CD4-positive, alpha-beta T cell (primary cell): ENCODE measurements around the gene ACTN4. TPM values are rescaled to one million over a fixed set of nuclear protein-coding genes. Genes with fewer than 3 reads are reported as not detected.

ENCODE experiments used
- ATAC-seq: fragments of 200-7000 bp; cut with Tn5 transposase; one replicate; pipeline ENCODE4 v1.10.0; 2022; ENCODE audit warnings: mild to moderate bottlenecking; ENCODE audit not compliant: poor library complexity
- CTCF ChIA-PET: fragments of 350-600 bp; sonication (Branson Sonifier 250); formaldehyde crosslinking; loops from one replicate; lab custom pipeline; 2021; ENCODE audit warnings: antibody characterized with exemption, inconsistent platforms; lab: Charles Lee
- POLR2A ChIA-PET: fragments of 350-600 bp; sonication (Branson Sonifier 250); formaldehyde crosslinking; loops from one replicate; lab custom pipeline; 2021; ENCODE audit warnings: antibody characterized with exemption, inconsistent platforms; lab: Charles Lee
- DNase-seq, 14 experiments: peaks; one replicate each; pipeline ENCODE4 v3.0.0-alpha.2; 2013 to 2020; ENCODE audit warnings: mixed read lengths in 2 of 14
- H3K27ac ChIP-seq, 2 donors: one replicate each; pipeline versions ENCODE4 v1.5.1 to v1.7.0; 2013; ENCODE audit warnings: low read length in 2 of 2, low read depth in 1 of 2, mild to moderate bottlenecking in 1 of 2
- H3K27me3 ChIP-seq, 2 experiments: 1 replicate in 1 of 2; 2 replicates in 1 of 2; pipeline versions ENCODE4 v1.6.1 to v1.7.0; 2013; ENCODE audit warnings: low read length in 2 of 2, control low read depth in 1 of 2, mild to moderate bottlenecking in 1 of 2, moderate library complexity in 1 of 2; ENCODE audit not compliant: insufficient read depth in 2 of 2, control insufficient read depth in 1 of 2
- H3K36me3 ChIP-seq: one replicate; pipeline ENCODE4 v1.6.1; 2013; ENCODE audit warnings: low read length, control low read depth; ENCODE audit not compliant: insufficient read depth
- H3K4me1 ChIP-seq: one replicate; pipeline ENCODE4 v1.6.1; 2013; ENCODE audit warnings: low read length, control low read depth; ENCODE audit not compliant: insufficient read depth
- H3K4me3 ChIP-seq: one replicate; pipeline ENCODE4 v1.5.1; 2013; ENCODE audit warnings: mild to moderate bottlenecking, low read length, moderate library complexity
- H3K9me3 ChIP-seq, 2 experiments: 1 replicate in 1 of 2; 2 replicates in 1 of 2; pipeline versions ENCODE4 v1.6.1 to v1.7.0; 2013; ENCODE audit warnings: low read length in 2 of 2, mild to moderate bottlenecking in 2 of 2, control low read depth in 1 of 2, moderate library complexity in 1 of 2; ENCODE audit not compliant: control insufficient read depth in 1 of 2, insufficient read depth in 1 of 2
- H3K27ac Mint-ChIP-seq: one replicate; pipeline ENCODE4 v1.8.0; 2020; ENCODE audit warnings: mixed read lengths
- H3K27me3 Mint-ChIP-seq: one replicate; pipeline ENCODE4 v1.8.0; 2021; ENCODE audit warnings: mixed read lengths
- H3K36me3 Mint-ChIP-seq: one replicate; pipeline ENCODE4 v1.8.0; 2021; ENCODE audit warnings: low read depth, mixed read lengths
- H3K4me1 Mint-ChIP-seq: one replicate; pipeline ENCODE4 v1.8.0; 2021; ENCODE audit warnings: low read depth, mixed read lengths
- H3K4me3 Mint-ChIP-seq: one replicate; pipeline ENCODE4 v1.8.0; 2020; ENCODE audit warnings: mild to moderate bottlenecking, mixed read lengths
- H3K9me3 Mint-ChIP-seq: one replicate; pipeline ENCODE4 v1.8.0; 2020; ENCODE audit warnings: mixed read lengths
- intact Hi-C, 2 experiments: fragments of 100-400 bp; cut with DNase I in 1 of 2; cut with micrococcal nuclease in 1 of 2; formaldehyde crosslinking; loops; one replicate each; pipeline versions ENCODE4 v1.15.1 to v1.9.0; 2023 to 2025; cut with DNase I, micrococcal nuclease
- total RNA-seq, 174 experiments: library from RNA in 2 of 174; stranded (reverse) in 2 of 174; gene quantifications; one replicate each; pipeline ENCODE4 v1.2.3 and lab custom pipeline; 2021 to 2026
- TF ChIP-seq, protein P1 (sequence below): fragments of 200-600 bp; IDR thresholded peaks from one replicate; pipeline ENCODE4 v1.8.0; 2022; ENCODE audit warnings: antibody characterized with exemption, mild to moderate bottlenecking

ACTN4 gene
- total RNA-seq, 2 experiments from 2014 or later: 70.3 to 84.0 TPM

DNA sequence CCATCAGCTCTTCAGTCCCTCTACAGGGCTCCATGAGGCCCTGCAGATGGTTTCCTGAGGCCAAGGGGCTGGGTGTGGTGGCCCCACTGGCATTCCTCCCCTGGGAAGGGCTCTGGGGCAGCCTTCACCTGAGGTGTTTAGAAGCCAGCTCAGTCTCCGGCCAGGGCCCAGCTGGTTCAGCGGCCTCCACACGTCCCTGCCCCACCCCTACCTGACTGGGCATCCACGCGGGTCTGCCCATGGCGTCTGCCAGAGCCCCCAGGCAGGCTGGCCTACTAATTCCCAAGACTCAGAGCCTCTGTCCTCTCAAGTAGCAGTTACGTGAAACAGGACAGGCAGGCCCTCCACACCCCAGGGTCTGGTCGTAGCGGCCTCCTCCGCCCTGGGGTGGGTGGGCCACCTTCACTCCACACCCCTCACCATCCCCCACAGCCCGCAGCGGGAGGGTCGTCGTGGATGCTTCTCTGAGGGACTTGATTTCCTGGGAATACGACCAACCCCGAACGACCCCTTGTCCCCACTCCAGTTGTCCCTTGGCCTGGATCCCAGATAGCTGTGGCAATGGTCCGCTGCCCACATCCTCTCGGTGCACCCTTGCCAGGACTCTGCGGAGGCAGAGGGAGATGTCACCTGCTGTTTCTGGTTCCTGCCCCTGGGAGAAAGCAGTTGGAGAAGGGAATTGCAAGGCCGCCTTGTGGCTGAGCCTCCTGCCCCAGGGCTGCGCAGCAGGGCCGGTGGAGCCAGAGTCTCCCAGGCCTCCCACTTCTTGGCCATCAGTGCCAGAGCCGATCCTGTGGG lies 72.5 kb downstream of the ACTN4 start:
- no peak for ATAC-seq
- Mint-ChIP-seq H3K36me3 (peaks cover 31% of the 10 kb centered on the region), H3K9me3 (no peaks in the 10 kb centered on the region), H3K27me3 (no peaks in the 10 kb centered on the region), H3K27ac (no peak overlapping the region), H3K4me3 (no peak overlapping the region), H3K4me1 (no peaks in the 10 kb centered on the region)
- Histone ChIP-seq H3K4me1 (no peaks in the 10 kb centered on the region), H3K9me3 (no peaks in the 10 kb centered on the region), H3K4me3 (no peak overlapping the region), H3K27ac (no peak overlapping the region), H3K36me3 (peaks cover 64% of the 10 kb centered on the region), H3K27me3 (no peaks in the 10 kb centered on the region)
- TF ChIP-seq, protein P1, sequence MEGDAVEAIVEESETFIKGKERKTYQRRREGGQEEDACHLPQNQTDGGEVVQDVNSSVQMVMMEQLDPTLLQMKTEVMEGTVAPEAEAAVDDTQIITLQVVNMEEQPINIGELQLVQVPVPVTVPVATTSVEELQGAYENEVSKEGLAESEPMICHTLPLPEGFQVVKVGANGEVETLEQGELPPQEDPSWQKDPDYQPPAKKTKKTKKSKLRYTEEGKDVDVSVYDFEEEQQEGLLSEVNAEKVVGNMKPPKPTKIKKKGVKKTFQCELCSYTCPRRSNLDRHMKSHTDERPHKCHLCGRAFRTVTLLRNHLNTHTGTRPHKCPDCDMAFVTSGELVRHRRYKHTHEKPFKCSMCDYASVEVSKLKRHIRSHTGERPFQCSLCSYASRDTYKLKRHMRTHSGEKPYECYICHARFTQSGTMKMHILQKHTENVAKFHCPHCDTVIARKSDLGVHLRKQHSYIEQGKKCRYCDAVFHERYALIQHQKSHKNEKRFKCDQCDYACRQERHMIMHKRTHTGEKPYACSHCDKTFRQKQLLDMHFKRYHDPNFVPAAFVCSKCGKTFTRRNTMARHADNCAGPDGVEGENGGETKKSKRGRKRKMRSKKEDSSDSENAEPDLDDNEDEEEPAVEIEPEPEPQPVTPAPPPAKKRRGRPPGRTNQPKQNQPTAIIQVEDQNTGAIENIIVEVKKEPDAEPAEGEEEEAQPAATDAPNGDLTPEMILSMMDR: no peak
- intact Hi-C loops: loop anchor here in 1 of 2 experiments (5.0 kb wide), 1 partner anchor 43 kb away; no protein-coding TSS in a partner anchor
- ChIA-PET CTCF (interaction anchor here (1.8 kb wide), 1 partner anchor 85 kb away, joined by 4 read pairs; no protein-coding TSS in a partner anchor), POLR2A (no interaction called here)
- no peak for DNase-seq

DNA sequence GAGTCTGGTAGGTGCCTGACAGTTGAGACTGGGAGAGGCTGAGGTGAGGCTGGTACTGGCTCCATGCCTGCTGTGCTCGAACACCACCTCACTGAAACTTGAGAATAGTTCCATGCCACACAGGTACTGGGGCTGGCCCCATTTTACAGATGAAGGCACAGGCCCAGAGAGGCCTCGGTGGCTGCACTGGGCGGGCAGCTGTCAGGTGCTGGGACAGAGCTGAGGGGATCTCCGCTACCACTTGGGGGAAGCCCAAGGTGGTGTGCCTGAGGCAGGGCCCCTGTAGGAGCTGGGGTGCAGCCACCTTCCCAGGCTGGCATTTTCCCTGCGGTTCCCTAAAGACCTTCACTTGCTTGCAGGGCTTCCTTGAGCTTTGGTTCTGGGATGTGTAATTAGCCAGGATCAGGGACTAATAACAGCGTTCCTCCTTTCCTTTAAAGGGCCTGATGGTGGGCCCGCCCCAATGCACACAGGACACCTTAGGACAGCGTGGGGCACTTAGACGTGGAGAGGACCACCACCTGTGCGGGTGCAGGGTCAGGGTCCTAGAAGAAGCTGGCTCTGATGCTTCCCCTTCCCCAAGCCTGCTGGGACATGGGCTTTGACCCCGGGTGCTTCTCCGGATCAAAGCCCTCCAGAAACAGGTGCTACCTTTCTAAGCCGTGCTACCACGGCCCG lies 73.2 kb downstream of the ACTN4 start:
- Mint-ChIP-seq H3K4me3 (no peak overlapping the region), H3K27ac (no peak overlapping the region), H3K36me3 (peaks cover 33% of the 10 kb centered on the region), H3K27me3 (no peaks in the 10 kb centered on the region), H3K4me1 (no peaks in the 10 kb centered on the region), H3K9me3 (no peaks in the 10 kb centered on the region)
- H3K9me3 ChIP-seq: no peaks in the 10 kb centered on the region
- TF ChIP-seq, protein P1: no peak
- POLR2A ChIA-PET: no interaction called here
- CTCF ChIA-PET: no interaction called here
- no peak overlapping the region for H3K27ac ChIP-seq
- intact Hi-C loops: no loop called here
- no peaks in the 10 kb centered on the region for H3K27me3 ChIP-seq
- no peak for DNase-seq
- peaks cover 68% of the 10 kb centered on the region for H3K36me3 ChIP-seq
- ATAC-seq: no peak
- no peaks in the 10 kb centered on the region for H3K4me1 ChIP-seq
- H3K4me3 ChIP-seq: no peak overlapping the region

DNA sequence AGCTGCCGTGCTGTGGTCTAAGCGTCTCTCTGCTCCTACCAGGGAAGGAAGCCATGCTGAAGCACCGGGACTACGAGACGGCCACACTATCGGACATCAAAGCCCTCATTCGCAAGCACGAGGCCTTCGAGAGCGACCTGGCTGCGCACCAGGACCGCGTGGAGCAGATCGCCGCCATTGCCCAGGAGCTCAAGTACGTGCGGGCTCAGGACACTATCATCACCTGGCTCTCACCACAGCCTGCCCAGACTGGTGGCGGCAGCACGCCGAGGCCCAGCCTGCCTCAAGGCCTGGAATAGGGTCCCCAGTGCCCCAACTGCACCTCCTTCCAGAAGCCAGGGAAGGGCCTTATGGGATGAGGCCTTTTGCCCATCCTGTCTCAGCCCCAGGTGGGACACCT lies 74.0 kb downstream of the ACTN4 start:
- Histone ChIP-seq H3K27ac (no peak overlapping the region), H3K4me1 (peaks cover 7% of the 10 kb centered on the region), H3K4me3 (no peak overlapping the region), H3K36me3 (peaks cover 72% of the 10 kb centered on the region), H3K9me3 (no peaks in the 10 kb centered on the region), H3K27me3 (no peaks in the 10 kb centered on the region)
- Mint-ChIP-seq H3K9me3 (no peaks in the 10 kb centered on the region), H3K4me1 (no peaks in the 10 kb centered on the region), H3K27ac (no peak overlapping the region), H3K4me3 (no peak overlapping the region), H3K36me3 (peaks cover 33% of the 10 kb centered on the region), H3K27me3 (no peaks in the 10 kb centered on the region)
- no peak for DNase-seq
- ChIA-PET POLR2A (no interaction called here), CTCF (no interaction called here)
- intact Hi-C loops: no loop called here
- no peak for ATAC-seq
- TF ChIP-seq, protein P1: no peak
